ENCODE measurements around the gene PSMB2.
"Not testable (repeated sequence)": the region's sequence is repeated elsewhere in the genome, so short reads cannot be mapped to it uniquely, and the experiment has no call there.

Gene PSMB2

DNA sequence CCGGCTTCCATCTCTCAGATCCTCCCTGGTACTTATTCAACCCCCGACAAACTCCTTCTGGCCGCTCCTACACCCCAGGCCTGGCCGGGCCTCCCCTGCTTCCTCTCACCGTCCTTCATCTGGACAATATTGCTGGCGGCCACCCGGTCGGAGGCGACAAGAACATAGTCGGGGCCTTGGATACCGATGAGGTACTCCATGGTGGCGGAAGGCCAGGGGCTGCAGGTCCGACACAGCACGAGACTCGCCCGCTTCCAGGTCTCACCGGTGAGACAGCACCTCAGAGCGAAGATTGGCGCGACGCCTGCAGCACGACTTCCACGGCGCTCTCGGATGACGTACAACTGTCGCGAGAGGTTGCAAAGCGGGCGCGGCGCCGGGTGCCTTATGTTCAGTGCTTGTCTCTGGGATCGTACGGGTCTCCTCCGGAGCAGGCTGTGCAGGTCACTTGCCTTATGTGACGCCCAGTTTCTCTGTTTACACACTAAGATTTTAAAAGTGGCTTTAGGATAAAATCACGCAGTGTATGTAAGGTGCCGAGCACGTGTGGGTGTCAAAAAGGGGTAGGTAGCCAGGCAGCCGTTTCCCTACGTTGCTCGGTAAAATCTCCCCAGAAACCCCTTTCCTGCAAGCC, at the start of gene PSMB2:
PSMB2 (minus strand) TSS at position 294 of the 634 bp plus-strand sequence; CDS start at position 200, 94 bp downstream.
- H3K36me3 ChIP-seq (ENCODE audit: insufficient read depth, low read length): peaks cover 17% of the 10 kb centered on the region
- no peaks in the 10 kb centered on the region for H3K9me3 ChIP-seq (ENCODE audit: low read length)
- peak within 1 kb of the TSS; percentile 77 for H2AFZ ChIP-seq (ENCODE audit: low read depth, low read length)
- peaks cover 23% of the 10 kb centered on the region for H3K4me1 ChIP-seq (ENCODE audit: insufficient read depth, low read length)
- peaks cover 14% of the 10 kb centered on the region for H3K27me3 ChIP-seq (ENCODE audit: insufficient read depth, low read length)
- H3K4me3 ChIP-seq (ENCODE audit: low read length): peak within 1 kb of the TSS; percentile 100

DNA sequence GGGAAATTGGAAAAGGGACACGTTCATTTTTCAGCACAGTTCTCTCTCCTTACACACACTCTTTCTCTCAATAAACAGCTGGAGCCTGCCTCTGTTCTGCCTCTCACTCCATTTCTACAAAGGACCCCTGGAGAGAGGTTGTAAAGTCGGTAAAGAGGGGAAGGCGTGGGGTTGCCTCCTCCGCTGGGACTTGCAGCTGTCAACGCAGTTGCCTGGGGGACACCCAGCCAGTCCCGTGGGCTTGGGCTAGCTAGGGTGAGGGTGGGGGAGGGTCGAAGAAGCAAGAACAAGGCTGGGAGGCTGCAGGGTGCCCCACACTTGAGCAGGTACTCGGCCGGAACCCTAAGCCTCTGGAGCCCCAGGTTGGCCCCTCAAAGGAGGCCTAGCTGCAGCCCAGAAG, 49.8 kb upstream of the PSMB2 start:
- Histone ChIP-seq H3K4me1 (ENCODE audit: insufficient read depth, low read length) (peaks cover 6% of the 10 kb centered on the region), H3K4me3 (ENCODE audit: low read length) (no peak overlapping the region), H3K9me3 (ENCODE audit: low read length) (no peaks in the 10 kb centered on the region), H3K36me3 (ENCODE audit: insufficient read depth, low read length) (no peaks in the 10 kb centered on the region), H2AFZ (ENCODE audit: low read depth, low read length) (no peak overlapping the region), H3K27me3 (ENCODE audit: insufficient read depth, low read length) (peaks cover 16% of the 10 kb centered on the region)

DNA sequence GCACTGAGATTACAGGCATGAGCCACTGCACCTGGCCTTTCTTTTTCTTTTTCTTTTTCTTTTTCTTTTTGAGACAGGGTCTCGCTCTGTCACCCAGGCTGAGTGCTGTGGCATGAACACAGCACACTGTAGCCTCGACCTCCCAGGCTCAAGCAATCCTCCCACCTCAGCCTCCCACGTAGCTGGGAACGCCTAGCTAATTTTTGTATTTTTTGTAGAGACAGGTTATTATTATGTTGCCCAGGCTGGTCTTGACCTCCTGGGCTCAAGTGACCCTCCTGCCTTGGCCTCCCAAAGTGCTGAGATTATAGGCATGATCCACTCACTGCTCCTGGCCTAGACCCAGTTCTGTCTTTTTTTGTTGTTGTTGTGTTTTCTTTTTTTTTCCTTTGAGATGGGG, 48.8 kb upstream of the PSMB2 start:
- H3K36me3 ChIP-seq (ENCODE audit: insufficient read depth, low read length); H3K4me1 ChIP-seq (ENCODE audit: insufficient read depth, low read length); H3K4me3 ChIP-seq (ENCODE audit: low read length); H3K9me3 ChIP-seq (ENCODE audit: low read length); H2AFZ ChIP-seq (ENCODE audit: low read depth, low read length): not testable (repeated sequence)
- H3K27me3 ChIP-seq (ENCODE audit: insufficient read depth, low read length): peaks cover 11% of the 10 kb centered on the region

DNA sequence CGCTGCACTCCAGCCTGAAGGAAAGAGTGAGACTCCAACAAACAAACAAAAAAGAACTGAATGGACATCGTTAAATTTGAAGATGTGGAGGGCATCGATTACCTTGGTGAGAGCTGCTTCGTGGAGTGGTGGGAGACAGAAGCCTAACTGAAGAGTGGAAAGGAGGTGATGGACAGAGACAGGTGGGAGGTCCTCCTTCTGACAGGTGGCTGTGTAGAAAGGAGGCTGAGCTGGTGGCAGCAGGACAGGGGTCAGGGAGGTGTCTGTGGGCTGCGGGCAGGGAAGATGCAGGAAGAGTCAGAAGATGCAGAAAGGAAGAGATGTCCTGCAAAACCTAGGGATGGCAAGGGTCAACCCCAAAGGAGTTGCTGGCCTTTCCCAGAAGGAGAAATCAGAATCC, 46.8 kb upstream of the PSMB2 start:
- Histone ChIP-seq H3K27me3 (ENCODE audit: insufficient read depth, low read length) (peaks cover 23% of the 10 kb centered on the region), H3K36me3 (ENCODE audit: insufficient read depth, low read length) (no peaks in the 10 kb centered on the region), H3K4me1 (ENCODE audit: insufficient read depth, low read length) (peaks cover 6% of the 10 kb centered on the region), H2AFZ (ENCODE audit: low read depth, low read length) (no peak overlapping the region), H3K4me3 (ENCODE audit: low read length) (no peak overlapping the region), H3K9me3 (ENCODE audit: low read length) (no peaks in the 10 kb centered on the region)

DNA sequence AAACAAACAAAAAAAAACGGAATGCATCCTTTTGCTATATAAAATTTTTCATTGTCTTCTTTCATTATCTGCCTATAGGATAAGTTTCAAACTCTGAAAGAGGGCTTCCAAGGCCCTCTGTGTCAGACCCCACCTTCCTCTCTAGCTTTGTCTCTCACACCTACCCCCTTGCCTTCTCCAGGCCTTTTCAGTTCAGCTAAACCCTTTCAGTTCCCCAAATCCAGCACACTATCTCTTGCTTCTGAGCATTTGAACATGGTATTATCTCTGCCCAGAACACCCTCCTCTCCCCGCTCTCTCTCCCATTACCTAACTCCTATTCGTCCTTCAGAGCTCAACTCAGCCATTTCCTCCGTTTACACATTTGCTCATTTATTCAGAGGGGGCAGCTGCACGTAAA, 41.7 kb upstream of the PSMB2 start:
- H3K9me3 ChIP-seq (ENCODE audit: low read length): no peaks in the 10 kb centered on the region
- H3K27me3 ChIP-seq (ENCODE audit: insufficient read depth, low read length): peaks cover 15% of the 10 kb centered on the region
- H3K4me1 ChIP-seq (ENCODE audit: insufficient read depth, low read length): no peaks in the 10 kb centered on the region
- no peaks in the 10 kb centered on the region for H3K36me3 ChIP-seq (ENCODE audit: insufficient read depth, low read length)
- no peak overlapping the region for H2AFZ ChIP-seq (ENCODE audit: low read depth, low read length)
- no peak overlapping the region for H3K4me3 ChIP-seq (ENCODE audit: low read length)

DNA sequence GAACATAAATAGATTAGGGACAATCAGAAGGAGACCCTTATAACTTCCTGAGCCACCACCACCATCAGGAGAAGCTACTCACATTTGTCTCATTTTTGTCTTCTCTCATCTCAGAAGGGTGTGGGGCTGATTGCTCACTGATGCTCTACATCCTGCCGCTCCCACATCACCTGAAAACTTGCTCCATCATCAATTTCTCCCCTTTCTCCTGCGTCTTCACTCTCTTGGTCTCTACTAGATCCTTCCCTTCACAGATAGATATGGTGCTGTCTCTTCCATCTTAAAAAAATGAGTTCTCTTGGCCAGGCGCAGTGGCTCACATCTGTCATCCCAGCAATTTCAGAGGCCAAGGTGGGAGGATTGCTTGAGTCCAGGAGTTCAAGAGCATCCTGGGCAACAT, 38.9 kb upstream of the PSMB2 start:
- Histone ChIP-seq H3K36me3 (ENCODE audit: insufficient read depth, low read length) (no peaks in the 10 kb centered on the region), H2AFZ (ENCODE audit: low read depth, low read length) (no peak overlapping the region), H3K4me3 (ENCODE audit: low read length) (no peak overlapping the region), H3K27me3 (ENCODE audit: insufficient read depth, low read length) (peaks cover 21% of the 10 kb centered on the region), H3K4me1 (ENCODE audit: insufficient read depth, low read length) (no peaks in the 10 kb centered on the region), H3K9me3 (ENCODE audit: low read length) (no peaks in the 10 kb centered on the region)

DNA sequence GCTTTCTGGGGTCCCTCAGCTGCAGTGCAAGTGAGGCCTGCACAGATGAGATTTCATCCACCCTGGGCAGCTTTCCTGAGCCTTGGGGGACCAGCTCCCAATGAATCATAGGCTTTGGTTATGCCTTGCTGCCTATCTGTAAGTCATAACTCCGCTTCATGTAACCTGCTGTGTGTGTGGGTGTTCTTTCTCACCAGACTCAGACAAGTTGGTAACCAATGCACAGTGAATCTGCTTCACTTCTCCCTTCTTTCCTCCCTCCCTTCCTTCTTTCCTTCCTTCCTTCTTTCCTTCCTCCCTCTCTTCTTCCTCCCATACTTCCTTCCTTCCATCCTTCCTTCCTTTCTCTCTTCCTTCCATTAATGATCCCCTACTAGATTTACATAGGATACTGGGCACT, 34.4 kb upstream of the PSMB2 start:
- no peaks in the 10 kb centered on the region for H3K9me3 ChIP-seq (ENCODE audit: low read length)
- H3K4me1 ChIP-seq (ENCODE audit: insufficient read depth, low read length): no peaks in the 10 kb centered on the region
- H2AFZ ChIP-seq (ENCODE audit: low read depth, low read length): no peak overlapping the region
- H3K36me3 ChIP-seq (ENCODE audit: insufficient read depth, low read length): no peaks in the 10 kb centered on the region
- H3K4me3 ChIP-seq (ENCODE audit: low read length): no peak overlapping the region
- H3K27me3 ChIP-seq (ENCODE audit: insufficient read depth, low read length): peaks cover 6% of the 10 kb centered on the region

DNA sequence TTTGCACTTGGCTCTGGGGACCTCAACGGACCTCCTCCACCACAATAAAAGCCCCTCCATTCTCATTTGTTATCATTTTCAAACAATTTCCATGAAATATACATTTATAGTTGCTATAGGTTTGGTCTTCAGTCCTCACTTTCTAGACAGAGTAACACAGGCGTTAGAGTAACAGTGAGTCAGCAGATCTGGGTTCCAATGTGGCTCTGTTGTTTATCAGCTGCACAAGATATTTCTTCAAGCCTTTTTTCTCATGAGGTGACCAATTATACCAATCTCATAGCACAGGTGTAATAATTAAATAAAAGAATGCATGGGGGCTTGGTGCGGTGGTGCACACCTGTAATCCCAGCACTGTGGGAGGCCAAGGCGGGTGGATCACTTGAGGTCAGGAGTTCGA, 32.8 kb upstream of the PSMB2 start:
- H3K36me3 ChIP-seq (ENCODE audit: insufficient read depth, low read length): no peaks in the 10 kb centered on the region
- H3K27me3 ChIP-seq (ENCODE audit: insufficient read depth, low read length): peaks cover 6% of the 10 kb centered on the region
- H3K4me3 ChIP-seq (ENCODE audit: low read length): no peak overlapping the region
- no peaks in the 10 kb centered on the region for H3K4me1 ChIP-seq (ENCODE audit: insufficient read depth, low read length)
- no peak overlapping the region for H2AFZ ChIP-seq (ENCODE audit: low read depth, low read length)
- no peaks in the 10 kb centered on the region for H3K9me3 ChIP-seq (ENCODE audit: low read length)

DNA sequence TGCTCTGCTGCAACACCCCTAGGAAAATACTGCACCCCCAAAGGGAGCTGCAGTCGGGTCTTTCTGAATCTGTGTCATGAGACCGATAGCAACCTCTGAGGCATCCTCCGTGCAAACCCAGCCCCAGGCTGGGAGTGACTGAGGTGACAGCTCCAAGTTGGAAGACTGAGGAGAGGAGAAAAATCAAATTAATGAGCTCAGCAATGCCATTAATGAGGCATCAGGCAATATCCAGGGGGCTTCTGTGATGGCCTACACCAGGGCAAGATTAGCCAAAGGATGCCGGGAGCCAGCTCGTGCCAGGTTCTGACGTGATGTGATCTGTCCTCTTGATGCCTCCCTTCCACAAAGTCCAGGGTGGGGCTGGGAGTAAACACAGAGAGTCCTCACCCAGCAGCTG, 30.8 kb upstream of the PSMB2 start:
- H2AFZ ChIP-seq (ENCODE audit: low read depth, low read length): no peak overlapping the region

DNA sequence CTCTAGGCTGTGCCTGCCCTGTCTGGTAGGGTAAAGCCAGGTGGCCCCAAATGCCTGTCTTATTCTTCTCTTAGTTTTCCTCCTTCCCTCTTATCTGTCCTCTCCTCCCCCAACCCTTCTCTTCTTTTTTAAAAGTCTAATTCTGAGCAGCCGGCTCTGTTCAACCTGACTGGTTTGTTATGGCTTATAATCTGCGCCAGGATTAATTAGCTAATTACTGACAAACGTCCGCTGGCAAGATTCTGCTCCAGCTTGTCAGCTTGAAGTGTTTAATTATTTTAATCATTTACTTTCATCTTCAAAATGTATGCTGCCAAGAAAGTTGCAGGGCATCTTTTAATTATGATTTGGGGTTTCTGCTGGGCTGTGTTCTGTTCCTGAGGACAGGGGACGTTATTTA, 27.2 kb upstream of the PSMB2 start:
- Histone ChIP-seq H3K27me3 (ENCODE audit: insufficient read depth, low read length) (no peaks in the 10 kb centered on the region), H3K4me1 (ENCODE audit: insufficient read depth, low read length) (peaks cover 13% of the 10 kb centered on the region), H3K4me3 (ENCODE audit: low read length) (no peak overlapping the region), H2AFZ (ENCODE audit: low read depth, low read length) (no peak overlapping the region), H3K36me3 (ENCODE audit: insufficient read depth, low read length) (no peaks in the 10 kb centered on the region), H3K9me3 (ENCODE audit: low read length) (no peaks in the 10 kb centered on the region)

More for the DNA sequence above, 30.8 kb upstream of the PSMB2 start:
- no peak overlapping the region for H3K4me3 ChIP-seq (ENCODE audit: low read length)
- peaks cover 12% of the 10 kb centered on the region for H3K4me1 ChIP-seq (ENCODE audit: insufficient read depth, low read length)
- H3K36me3 ChIP-seq (ENCODE audit: insufficient read depth, low read length): no peaks in the 10 kb centered on the region
- peaks cover 6% of the 10 kb centered on the region for H3K27me3 ChIP-seq (ENCODE audit: insufficient read depth, low read length)
- no peaks in the 10 kb centered on the region for H3K9me3 ChIP-seq (ENCODE audit: low read length)

DNA sequence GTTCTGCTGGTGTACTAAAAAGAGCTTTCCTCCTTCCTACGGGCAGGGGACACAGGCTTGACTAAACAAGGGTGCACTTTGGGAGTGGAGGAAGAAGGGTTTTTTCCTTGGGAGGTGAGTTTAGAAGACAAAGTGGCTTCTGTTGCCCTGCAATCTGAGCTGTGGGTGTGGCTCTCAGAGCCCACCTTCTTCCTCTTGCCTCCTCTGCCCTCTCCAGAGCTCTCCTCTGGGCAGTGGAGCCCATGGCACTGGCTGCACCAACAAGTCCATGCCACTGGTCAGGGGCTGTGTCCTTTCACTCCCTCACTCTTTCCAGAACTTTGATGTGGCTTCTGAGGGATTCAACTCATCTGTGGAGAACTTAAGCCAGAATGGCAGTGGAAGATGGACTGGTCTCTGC, 25.6 kb upstream of the PSMB2 start:
- H3K4me3 ChIP-seq (ENCODE audit: low read length): no peak overlapping the region
- no peaks in the 10 kb centered on the region for H3K9me3 ChIP-seq (ENCODE audit: low read length)
- peaks cover 13% of the 10 kb centered on the region for H3K4me1 ChIP-seq (ENCODE audit: insufficient read depth, low read length)
- no peak overlapping the region for H2AFZ ChIP-seq (ENCODE audit: low read depth, low read length)
- no peaks in the 10 kb centered on the region for H3K27me3 ChIP-seq (ENCODE audit: insufficient read depth, low read length)
- no peaks in the 10 kb centered on the region for H3K36me3 ChIP-seq (ENCODE audit: insufficient read depth, low read length)

DNA sequence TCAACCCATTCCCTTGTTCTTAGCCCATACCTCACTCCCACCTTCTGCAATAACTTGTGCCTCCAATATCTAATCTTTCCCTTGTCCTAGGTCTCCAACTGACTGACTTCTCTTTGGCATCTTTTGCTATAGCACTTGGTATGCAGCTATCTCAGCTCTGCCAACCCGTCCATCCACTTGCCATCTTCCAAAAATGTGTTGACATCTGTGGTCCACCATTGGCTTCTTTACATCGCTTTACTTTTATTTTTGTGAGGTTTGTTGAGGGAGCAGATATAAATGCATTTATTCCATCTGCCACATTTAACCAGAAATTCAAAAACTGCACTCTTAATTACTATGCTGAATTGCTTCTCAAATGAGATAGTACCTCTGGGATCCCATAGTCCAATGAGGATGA, 24.9 kb upstream of the PSMB2 start:
- H3K4me3 ChIP-seq (ENCODE audit: low read length): no peak overlapping the region
- no peak overlapping the region for H2AFZ ChIP-seq (ENCODE audit: low read depth, low read length)
- H3K4me1 ChIP-seq (ENCODE audit: insufficient read depth, low read length): peaks cover 13% of the 10 kb centered on the region
- no peaks in the 10 kb centered on the region for H3K9me3 ChIP-seq (ENCODE audit: low read length)
- H3K27me3 ChIP-seq (ENCODE audit: insufficient read depth, low read length): no peaks in the 10 kb centered on the region
- no peaks in the 10 kb centered on the region for H3K36me3 ChIP-seq (ENCODE audit: insufficient read depth, low read length)

DNA sequence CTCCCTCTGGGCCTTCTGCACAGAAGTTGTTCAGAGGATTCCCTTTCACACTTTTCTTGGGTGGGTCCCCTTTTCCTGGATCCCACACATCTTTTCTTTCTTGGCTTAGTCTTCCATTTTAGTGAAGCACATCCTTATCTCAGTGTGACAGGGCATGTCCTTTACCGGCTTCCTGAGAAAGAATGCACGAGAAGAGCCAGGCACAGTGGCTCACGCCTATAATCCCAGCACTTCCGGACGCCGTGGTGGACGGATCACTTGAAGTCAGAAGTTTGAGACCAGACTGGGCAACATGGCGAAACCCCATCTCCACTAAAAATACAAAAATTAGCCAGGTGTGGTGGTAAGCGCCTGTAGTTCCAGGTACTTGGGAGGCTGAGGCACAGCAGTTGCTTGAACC, 22.1 kb upstream of the PSMB2 start:
- Histone ChIP-seq H3K36me3 (ENCODE audit: insufficient read depth, low read length) (no peaks in the 10 kb centered on the region), H3K9me3 (ENCODE audit: low read length) (no peaks in the 10 kb centered on the region), H3K4me1 (ENCODE audit: insufficient read depth, low read length) (peaks cover 13% of the 10 kb centered on the region)

DNA sequence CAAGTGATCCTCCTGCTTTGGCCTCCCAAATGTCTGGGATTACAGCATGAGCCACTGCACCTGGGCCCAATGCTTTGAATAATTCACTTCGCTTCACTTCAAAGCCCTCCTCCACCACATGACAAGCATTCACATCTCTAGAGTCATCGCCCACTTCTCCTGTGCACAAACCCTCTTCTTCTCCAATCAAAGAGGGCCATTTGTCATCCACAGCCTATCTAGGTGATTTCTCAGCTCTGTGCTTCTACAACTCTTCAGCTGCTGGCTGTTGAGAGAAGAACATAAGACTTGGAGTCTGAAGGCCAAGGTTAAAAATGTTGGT, 20.1 kb upstream of the PSMB2 start:
- Histone ChIP-seq H3K4me1 (ENCODE audit: insufficient read depth, low read length) (no peaks in the 10 kb centered on the region), H3K36me3 (ENCODE audit: insufficient read depth, low read length) (no peaks in the 10 kb centered on the region), H3K27me3 (ENCODE audit: insufficient read depth, low read length) (no peaks in the 10 kb centered on the region), H2AFZ (ENCODE audit: low read depth, low read length) (no peak overlapping the region), H3K9me3 (ENCODE audit: low read length) (no peaks in the 10 kb centered on the region), H3K4me3 (ENCODE audit: low read length) (no peak overlapping the region)

More for the DNA sequence above, 22.1 kb upstream of the PSMB2 start:
- Histone ChIP-seq H3K4me3 (ENCODE audit: low read length) (no peak overlapping the region), H2AFZ (ENCODE audit: low read depth, low read length) (no peak overlapping the region), H3K27me3 (ENCODE audit: insufficient read depth, low read length) (no peaks in the 10 kb centered on the region)
